Limb (tissue), 2 donors: ENCODE results near the gene LY6G6D.

ENCODE experiments used
- DNase-seq, 2 donors: peaks; one replicate each; pipeline ENCODE4 v3.0.0-alpha.2; 2016; ENCODE audit errors: extremely low spot score in 2 of 2

Gene LY6G6D

DNA sequence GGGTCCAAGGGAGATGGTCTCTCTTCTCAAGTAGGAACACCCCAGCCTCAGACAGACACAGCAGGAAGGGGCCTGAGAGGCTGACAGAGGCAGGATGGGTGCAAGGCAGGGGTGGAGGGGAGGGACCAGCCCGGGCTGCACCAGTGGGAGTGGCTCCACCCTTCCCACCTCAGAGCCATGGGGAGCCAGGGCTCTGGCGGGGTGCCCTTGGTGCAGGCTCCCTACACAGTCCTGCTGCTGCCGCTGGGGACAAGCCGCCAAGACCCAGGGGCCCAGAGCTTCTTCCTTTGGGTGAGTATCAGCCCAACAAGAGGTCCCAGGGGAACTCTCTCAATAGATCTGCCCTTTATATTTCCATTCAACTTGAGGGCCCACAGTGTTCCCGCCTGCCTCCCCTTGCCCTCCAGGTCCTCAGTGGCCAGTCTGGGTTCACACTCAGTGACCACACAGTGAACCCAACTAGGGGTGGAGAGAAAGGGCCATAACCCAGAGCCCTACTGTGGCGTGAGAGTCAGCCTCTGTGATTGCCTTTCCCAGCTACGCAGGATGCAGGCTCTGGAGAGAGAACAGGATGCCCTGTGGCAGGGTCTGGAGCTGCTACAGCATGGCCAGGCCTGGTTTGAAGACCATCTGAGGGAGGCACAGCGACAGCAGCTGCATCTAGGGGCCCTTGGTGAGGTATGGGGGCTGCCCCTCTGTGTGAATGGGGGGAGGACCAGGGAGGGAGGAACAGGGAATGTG lies 47.9 kb downstream of the LY6G6D start:
- DNase-seq, result no peak

DNA sequence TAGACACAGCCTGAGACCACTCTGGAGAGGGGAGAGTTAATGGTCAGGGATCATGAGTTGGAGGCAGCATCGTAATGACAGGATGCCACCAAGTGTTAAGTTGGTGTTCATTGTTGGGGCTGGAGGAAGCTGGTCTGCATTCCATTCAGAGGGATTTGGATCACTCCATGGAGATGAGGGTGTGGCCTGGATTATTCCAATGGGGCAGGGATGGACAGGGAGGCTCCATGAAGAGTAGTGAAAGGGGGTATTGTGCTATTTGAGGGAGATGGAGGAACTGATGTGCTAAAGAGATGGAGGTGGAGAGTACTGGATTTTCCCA lies 48.4 kb downstream of the LY6G6D start:
- DNase-seq, result peak in 1 of 2 donors; percentile 33

DNA sequence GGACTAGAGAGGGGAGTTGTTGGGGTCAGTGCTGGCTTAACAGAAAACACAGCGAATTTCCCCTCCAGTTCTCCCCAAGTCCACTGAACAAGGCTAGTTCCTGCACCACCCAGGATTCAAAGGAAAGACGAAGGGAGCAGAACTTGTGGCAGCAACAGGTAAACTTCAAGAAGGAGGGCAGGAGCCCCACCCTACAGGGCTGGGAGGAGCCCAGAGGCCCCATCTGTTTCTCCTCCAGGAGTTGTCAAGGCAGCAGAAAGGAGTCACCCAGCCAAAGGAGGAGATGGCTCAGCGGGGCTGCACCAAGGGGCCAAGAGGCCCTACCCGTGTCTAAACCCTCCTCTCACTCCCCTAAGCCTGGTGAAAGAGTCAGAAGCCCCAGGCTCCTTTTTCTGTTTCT lies 49.0 kb downstream of the LY6G6D start:
- DNase-seq, result no peak

DNA sequence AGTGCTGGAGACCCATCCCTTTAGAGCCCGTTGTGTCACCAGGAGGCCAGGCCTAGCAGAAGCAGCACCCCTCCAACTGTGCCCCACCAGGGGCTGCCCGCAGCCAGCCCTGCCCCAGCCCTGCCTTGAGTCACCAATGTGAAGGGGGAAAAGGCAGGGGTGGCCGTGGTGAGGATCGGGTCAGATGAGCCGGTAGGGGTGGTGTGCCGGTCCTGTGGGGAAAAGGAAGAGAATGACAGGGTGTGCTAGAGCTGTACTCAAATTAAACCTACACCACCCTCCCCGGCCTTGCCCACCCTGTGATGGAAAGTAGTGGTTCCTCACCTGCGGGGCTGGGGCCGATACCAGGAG lies 50.4 kb downstream of the LY6G6D start:
- DNase-seq, result no peak

DNA sequence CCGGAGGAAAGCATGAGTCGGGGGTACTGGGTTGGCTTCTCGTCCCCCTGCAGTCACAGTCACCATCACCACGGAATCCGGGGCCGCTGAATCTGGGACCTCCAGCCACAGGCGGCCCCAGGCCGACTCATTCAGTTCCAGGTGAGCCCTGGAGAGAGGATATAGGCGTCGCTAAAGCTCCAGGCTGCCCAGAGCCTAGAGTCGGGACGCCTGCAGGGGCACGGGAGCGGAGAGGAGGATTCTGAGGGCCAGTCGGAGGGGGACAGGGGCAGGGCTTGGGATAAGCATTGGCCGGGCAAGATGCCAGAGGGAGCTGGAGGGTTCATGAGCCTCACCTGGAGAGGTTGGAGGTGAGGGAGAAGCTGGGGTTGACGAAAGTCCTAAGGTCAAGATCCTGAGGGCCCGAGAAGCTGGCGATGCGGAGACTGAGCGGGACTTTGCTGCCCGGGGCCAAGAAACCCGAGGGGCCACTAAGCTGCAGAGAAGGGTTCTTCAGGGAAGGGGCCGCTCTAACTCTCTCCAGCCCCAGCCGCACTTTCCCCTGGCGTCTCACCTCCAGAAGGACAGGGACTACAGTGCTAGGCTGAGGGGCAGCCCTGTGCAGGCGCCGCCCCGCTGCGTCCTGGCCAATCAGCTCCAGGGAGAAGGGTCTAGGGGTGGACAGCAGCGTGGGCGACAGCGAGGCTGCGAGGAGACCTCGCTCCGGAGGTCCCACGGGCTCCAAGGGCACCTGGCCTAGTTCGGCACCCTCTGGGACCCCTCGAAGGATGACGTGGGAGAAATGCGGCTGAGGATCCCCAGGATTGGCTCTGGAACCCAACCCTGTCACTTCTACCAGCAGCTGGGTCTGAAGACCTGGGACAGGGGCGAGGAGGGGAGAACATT lies 51.0 kb downstream of the LY6G6D start:
- no peak for DNase-seq

DNA sequence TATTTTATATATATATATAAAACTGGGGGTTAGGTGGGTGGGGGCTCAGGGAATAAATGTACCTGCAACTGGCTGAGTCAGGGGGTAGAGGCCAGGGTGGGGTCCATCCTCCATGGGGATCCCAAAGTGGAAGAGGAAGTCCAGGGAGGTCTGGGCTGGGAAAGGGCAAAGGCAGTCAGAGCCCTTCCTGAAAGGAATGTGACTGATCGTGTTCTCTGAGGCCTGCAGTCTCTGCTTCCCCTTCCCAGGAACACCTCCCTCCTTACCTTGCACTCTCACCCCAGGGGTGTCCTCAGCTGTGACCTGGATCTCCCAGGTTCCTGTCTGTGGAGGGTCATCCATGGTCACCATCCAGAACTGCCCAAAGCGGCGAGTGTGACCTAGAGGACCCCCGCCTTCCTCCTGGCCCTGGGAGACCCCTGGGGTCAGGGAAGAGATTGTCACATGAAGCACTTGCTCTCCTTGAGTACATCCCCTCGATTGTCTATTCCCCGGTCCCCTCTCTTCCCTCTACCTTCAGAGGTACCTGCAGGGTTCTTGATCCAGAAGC lies 52.0 kb downstream of the LY6G6D start:
- no peak for DNase-seq
